HG02588 (cell line): ENCODE data around the gene NDUFV3.
A peak's percentile ranks its signal among the peaks of the same experiment; 100 is the strongest.
"Not testable (repeated sequence)": the region's sequence is repeated elsewhere in the genome, so short reads cannot be mapped to it uniquely, and the experiment has no call there.

Experiments used
- ATAC-seq: cut with Tn5 transposase; IDR thresholded peaks from one replicate; pipeline ENCODE4 v1.9.1; 2021; ENCODE audit warnings: mild to moderate bottlenecking, moderate library complexity; ENCODE audit not compliant: unreplicated experiment

Gene NDUFV3

DNA sequence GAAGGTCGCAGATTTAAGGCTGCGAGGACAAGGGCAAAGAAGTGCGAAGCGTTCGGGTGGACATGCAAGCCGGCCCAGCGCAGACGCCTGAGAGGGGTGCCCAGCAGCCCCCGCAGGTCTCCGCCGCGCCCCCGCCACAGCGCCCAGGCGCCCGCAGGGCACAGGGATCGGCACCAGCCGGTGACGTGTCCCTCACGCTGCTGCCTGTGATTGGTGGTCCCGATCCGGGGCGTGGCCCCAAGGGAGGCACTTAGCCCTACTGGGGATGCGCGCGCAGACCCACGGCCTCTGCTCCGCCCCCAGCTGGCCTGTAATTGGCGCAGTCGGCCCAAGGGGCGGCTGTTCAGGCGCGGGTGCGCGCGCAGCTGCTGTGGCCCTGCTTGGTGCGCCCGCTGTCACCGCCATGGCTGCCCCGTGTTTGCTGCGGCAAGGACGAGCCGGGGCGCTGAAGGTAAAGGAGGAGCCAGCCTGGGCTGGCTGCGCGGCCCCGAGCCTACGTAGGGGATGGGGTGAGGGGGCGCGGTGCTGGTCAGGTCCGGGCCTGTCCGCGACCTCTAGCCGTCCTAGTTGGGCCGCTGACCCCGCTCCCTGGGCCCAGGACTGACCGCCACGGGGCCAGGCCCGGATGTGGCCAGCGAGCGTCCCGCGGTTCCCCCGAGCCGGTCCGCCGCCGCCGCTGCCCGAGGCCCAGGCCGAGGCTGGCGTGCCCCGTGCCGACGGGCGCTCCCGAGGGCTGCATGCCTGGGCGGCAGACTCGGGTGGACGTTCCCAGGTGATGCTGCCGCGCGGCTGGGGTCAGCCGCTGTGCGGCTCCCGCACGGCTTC, at the start of gene NDUFV3:
NDUFV3 (plus strand) TSS at position 379 of the 825 bp plus-strand sequence; CDS start at position 404, 25 bp downstream.
- ATAC-seq: peak; percentile 92

DNA sequence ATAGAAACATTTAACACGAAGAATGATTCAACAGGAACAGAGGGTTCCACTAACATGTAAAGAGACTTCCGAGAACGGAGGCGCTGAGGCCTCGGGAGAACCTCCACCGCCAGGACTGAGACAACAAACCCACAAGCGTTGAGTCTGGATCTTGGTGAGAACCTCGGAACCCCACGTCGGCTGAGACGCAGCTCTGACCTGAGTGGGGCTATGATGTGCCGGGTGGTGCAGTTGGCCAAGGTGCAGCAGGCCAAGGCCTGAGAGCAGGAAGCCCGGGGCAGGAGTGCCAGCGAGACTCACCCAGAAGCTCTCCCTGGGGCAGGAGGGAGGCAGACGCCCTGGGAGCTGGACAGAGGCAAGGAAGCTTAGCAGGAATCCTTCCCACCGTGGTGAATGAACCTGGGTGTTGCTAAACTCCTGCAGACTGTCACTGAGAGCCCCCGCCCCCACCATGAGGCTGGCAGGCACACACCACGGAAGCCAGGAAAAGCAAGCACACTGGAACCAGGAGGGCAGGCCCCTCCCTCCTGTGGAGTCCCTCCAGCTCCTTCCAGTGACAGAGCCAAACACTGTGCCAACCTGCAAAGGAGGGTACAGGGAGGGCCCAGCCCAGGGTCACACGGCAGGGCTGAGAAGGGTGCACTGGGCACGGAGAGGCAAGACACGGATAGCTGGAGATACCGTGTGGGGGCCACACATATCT, 48.5 kb upstream of the NDUFV3 start:
- ATAC-seq: no peak

DNA sequence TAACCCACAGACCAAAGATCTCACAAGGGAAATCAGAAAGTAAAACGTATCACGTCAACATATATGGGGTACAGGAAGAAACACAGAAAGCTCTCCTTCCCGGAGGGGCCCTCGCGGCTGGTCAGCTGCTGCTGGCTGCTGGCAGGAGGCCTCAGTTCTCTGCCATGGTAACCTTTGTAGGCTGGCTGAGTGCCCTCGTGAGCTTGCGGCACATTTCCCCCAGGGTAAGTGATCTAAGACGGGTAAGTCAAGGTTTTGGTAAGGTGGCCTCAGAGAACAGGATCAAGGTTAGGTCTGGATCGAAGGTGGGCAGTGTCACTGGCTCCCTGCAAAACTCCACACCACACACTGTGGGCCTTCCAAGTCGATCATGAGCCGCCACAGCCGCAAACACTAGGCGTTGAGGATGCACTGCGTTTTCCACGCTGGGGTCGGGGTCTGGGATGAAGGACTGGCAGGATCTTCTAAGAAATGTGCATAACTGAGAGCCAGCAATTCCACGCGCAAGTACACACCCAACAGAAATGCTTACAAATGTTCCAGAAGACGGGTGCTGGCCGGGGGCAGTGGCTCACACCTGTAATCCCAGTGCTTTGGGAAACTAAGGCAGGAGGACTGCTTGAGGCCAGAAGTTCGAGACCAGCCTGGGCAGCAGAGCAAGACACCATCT, 47.7 kb upstream of the NDUFV3 start:
- no peak for ATAC-seq

DNA sequence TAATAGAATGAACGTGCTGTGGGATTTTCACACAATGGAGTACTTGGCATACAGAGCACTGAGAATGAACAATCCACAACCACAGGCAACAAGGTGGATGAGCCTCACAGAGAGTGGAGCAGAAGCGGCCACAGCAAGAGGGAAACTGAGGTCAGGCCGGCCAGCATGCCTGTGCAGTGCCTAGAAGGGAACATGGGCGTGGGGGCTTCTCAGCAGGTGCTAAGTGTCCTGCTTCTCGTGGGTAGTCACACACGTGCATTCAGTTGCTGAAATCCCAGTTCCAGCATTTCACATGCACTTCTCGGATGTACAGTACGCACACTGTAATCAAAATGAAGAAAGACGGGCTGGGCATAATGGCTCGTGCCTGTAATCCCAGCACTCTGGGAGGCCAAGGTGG, 46.9 kb upstream of the NDUFV3 start:
- ATAC-seq: no peak

DNA sequence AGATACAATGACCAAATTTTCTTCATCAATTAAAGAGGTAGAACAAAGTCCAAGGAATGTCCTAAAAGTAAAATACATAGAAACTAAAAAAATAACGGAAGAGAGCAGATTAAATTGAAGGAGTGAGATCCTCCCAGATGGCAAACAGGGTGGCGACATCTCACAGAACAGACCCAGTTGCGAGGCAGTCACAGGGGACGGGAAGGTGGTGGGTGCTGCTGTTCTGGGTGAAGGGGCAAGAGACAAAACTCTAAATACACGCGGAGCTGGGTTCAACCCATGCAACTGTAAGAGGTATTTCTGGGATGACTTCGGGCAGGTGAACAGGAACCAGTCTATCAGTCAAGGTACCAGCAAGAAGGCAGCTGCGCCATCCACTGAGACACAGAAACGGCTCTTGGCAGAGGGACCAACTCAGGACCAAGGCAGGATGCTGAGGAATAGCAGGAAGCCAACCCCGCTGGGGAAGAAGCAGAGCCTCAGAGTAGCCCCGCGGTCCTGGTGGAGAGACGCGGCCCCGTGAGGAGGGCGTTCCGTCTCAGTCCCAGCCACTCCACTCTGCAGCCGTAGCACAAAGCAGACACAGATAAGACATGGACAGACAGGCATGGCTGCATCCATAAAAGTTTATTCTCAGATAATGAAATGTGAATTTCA, 45.9 kb upstream of the NDUFV3 start:
- no peak for ATAC-seq

DNA sequence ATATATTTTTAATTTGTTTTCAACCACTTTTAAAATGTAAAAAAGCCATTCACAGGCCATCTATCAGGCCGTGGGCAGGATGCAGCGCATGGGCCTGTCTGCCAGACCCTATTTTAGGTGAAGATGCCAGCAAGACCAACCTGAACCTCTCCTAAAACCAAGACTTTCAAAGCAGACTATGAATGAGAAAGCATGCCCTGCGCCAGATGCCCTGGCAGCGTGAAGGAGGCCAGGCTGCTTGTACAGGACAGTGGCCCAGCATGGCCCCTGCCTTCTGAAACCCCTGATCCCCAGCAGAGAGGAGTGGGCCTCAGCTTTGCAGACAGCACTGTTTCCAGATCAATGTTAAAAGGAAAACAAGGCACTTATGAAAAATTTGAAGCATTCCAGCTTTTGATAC, 45.4 kb upstream of the NDUFV3 start:
- ATAC-seq: no peak

DNA sequence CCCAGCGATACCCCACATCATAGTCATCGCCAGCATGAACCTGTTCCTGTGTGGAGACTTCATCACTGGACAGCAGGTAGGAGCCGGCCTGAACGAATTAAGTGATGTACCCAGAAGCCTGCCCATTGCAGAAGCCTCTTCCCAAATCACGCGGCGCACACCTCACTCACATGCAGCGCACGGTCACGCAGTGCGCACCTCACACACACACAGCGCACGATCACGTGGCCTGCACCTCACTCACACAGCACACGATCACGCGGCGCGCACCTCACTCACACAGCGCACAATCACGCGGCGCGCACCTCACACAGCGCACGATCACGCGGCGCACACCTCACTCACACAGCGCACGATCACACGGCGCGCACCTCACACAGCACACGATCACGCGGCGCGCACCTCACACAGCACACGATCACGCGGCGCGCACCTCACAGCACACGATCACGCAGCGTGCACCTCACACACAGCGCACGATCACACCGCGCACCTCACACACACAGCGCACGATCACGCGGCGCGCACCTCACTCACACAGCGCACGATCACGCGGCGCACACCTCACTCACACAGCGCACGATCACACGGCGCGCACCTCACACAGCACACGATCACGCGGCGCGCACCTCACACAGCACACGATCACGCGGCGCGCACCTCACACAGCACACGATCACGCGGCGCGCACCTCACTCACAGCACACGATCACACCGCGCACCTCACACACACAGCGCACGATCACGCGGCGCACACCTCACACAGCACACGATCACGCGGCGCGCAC, 44.8 kb upstream of the NDUFV3 start:
- not testable (repeated sequence) for ATAC-seq

DNA sequence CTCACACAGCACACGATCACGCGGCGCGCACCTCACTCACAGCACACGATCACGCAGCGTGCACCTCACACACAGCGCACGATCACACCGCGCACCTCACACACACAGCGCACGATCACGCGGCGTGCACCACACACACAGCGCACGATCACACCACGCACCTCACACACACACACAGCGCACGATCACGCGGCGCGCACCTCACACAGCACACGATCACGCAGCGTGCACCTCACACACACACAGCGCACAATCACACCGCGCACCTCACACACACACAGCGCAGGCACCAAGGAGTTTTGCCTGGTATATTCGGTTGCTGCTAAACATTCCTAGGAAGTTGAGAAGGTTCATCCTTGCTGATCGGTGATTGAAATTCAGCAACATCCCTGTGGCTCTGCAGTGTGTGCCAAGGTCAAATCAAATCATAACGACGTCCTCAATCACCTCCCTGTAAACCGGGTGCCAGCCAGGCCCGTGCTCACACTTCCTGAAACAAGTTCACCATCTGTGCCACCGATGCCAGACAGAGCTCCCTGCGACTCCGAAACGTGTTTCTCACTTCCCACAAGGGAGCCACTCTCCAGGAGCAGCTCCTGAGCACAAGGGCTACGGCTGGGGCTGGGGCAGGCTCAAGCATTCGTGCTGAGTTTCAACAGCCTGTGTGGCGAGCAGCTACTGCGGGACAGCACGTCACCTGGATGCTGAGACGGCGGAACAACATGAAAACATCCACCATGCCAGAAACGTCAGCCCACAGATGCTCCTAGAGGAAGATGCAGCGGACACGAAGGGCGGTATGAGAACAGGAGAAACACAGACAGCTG, 44.0 kb upstream of the NDUFV3 start:
- ATAC-seq: no peak

DNA sequence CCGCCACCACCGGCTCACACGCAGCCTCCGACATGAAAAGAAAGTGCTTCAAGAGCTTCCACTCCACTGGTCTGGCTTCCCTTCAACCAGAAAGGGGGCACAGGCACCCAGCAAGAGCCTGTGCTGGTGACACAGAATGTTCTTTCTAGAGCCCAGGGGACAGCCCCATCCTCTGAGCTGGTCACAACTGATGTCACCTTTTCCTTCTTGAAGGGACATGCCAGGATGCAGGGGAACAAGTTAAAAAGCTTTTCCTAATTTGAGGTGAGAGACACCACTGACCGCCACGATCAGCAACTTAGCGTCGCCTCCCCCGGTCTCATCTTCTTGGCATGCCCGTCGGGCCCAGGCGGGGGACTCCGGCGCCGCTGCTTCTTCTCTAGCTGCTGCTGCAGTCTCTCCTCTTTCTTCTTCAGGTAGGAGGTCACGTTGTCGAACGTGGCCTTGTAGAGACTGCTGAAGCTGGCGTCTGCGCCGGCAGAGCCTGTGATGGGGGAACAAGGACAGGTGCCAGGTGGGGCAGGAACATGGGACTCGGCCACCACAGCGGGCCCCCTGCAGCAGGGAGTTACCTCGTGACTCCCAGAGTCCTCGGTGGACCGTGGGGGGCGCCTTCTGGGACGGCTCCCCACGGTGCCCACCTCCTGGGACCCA, 43.2 kb upstream of the NDUFV3 start:
- no peak for ATAC-seq

DNA sequence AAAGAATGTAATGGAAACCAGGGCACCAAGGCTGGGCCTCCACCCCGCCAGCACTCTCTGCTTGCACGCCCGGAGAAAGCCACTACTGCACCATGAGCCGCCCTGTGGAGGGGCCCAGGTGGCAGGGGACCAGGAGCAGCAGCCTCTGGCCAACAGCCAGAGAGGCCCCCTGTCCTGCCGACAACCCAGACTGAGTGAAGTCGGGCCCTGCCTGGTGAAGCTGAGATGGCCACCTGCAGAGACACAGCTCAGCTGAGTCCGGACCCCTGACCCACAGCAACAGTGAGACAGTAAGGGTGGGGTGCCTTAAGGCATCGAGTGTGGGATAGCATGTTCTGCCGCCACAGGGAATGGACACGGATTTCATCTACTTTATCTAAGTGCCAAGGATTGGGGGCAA, 42.6 kb upstream of the NDUFV3 start:
- no peak for ATAC-seq

DNA sequence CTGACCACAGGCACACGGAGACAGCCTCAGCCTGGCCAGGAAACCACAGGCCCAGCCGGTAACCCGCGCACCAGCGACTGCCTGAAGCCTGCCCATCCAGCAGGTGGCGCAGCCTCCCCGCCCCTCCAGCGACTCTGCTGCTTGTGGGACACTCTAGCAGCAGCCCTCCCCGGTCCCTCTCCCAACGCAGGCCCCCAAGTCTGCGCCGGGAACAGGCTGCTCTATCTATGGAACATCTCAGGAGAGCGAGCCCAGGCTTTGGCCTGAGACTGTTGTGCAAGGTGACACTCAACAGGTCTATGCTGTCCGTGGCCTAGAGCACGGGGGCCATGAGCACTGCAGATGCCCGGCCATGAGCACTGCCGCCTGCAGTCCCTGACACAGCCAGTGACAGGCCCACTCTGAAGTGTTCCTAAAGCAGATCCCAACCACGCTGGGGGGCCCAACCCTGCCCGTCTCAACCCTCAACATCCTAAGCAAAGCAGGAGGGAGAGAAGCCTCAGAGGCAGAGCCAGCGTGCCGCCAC, 42.2 kb upstream of the NDUFV3 start:
- ATAC-seq: no peak

DNA sequence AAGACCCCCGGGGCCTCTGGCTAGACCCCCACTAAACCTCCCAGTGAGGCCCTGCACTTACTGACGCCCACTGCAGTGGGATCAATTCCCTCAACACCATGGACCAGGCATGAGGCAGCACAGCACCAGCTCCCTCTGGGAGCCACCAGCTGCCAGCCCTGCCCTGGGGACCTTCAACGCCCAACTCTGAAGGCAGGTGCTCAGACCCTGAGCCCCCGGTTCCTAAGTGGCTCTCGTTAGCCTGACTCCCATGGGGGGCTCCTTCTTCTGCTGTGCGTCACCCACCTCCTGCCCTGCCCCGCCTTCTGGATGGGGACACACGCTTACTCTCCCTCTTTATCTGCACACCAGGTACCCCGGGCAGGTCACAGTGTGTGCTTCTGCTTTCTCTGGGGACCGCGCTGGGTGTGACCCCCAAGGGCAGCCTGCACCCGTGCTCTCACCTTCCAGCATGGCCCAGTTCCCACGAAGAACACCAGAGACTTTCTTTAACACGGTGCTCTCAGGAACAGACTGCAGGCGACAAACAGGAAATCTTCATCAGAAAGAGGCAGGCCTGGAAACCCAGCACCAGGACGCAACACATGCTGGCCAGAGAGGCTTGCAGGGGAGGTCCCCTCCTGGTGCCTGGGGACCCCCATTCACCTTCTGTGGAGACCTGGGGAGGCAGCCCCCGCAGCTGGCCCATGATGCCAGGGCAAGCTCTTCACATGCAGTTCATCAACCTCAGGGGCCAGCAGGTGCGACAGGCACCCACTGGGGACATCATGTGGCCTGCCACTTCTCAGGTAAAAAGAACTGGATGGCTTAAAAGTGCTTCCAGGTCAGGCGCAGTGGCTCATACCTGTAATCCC, 41.1 kb upstream of the NDUFV3 start:
- no peak for ATAC-seq

DNA sequence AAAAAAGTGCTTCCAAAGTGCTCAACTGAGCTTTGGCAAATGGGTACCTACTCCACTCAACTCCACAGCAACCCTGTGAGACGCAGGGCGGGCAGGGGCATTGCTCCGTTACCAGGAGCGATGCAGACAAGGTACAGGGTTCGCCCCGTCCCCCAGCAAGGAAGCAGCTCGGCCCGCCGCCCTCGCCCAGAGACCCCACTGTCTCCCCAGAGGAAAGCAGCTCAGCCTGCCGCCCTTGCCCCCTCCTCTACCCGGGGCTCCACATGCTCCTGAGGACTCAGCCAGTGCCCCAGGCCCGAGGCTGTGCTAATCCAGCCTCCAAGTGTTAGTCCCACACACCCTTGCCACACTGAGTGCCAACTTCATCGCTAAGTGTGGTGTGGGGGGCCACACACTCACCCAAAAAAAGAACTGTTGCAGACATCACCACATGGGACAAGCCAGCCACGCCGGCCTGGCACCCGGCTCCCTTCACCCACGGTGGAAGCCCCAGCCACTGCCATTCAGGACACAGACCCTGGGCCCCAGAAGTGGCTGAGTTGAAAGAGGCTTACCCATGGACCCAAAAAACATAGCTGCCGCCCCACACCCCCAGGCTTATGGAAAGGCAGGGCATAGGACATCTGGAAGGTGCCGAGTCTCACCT, 40.1 kb upstream of the NDUFV3 start:
- no peak for ATAC-seq

DNA sequence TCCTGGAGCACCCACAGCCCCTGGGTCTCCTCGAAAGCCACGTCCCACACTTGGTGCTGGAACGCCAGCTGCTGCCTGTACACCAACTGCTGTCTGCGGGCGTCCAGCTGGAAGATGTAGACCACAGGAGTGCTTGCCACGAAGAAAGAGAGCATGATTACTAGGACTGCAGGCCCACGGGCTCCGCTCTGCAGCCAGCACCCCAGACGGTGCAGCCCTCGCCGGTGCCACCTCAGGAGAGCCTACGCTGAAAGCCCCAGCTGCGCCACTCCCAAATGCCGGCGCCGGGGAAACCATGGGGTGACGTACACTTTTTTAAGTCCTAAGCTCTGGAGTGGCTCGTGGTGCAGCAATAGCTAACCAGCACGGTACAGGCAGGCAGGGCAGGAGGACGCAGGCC, 39.5 kb upstream of the NDUFV3 start:
- no peak for ATAC-seq

DNA sequence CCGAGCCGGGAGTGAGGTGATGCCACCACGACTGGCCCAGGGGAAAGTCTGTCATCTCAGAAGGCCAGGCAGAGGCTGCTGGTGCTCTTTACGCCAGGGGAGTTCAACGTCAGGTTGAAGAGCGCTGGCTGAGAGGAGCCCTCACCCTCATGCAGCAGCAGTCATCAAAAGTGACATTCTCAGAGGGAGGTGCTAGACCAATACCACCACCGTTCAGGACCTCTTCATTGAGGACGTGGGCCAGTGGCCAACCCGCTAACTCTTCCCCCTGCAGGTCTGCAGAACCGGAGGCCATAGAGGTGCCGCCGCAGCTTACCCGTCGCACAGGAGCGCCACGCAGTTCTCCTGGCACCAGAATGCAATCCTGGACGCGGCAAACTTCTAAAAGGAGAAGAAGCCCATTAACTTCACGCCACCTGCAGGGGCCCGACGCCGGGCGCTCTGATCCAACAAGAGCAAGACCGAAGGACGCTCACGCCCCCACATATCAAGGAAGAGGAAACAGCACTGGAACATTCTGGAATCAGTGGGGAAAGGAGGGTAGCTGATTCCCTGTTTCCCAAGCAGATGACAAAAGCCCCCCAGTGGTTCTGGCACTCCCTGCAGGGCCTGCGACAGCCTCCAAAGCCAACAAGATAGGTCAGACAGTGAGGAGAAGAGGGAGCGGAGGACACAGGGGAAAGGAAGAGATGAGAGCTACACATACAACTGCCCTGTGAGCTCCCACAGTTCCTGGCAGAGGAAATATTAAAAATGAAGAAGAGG, 38.7 kb upstream of the NDUFV3 start:
- no peak for ATAC-seq

DNA sequence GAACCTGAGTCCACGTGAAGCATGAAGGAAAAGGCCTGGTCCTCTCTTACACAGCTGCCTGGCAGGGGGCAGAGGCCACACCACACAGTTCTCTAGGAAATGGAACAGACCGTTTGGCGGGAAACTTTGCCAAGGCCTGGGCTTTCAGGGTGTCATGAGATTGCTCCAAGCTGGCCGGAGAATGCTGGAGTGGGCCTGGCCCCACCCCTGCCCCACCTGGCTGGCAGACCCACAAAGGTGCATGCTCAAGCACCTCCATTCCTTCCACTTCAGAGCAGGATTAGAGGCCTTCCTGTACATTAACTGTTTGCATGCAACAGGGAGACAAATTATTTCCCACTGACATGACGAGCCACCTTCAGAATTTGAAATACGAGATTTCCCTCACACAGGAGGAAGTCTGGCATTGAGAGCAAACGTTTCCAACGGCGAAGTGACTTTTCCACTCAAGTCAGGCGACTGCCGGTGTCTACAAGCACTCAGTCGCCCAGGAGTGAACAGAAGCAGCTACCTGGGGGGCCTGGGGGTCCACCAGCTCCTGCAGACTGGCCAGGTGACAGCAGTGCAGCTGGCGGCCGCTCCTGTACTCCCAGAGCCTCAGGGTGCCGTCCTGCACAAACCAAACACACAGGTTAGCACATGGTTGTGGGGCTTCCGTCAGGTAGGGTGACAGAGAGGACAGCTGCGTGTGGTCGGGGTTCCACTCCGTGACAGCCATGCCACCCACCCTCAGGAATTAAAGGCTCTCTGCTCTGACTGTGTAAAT, 37.8 kb upstream of the NDUFV3 start:
- no peak for ATAC-seq
